HUES64 (cell line): ENCODE data around the gene DHDH.
A peak's percentile ranks its signal among the peaks of the same experiment; 100 is the strongest.

Experiments
- H3K27ac ChIP-seq: 2 replicates; pipeline ENCODE4 v1.7.0; 2013; ENCODE audit warnings: low read depth, low read length, inconsistent platforms
- H3K27me3 ChIP-seq: 2 replicates; pipeline ENCODE4 v1.6.1; 2013; ENCODE audit warnings: mild to moderate bottlenecking, low read length; ENCODE audit not compliant: insufficient read depth
- H3K36me3 ChIP-seq: 2 replicates; pipeline ENCODE4 v1.6.1; 2013; ENCODE audit warnings: mild to moderate bottlenecking, low read length; ENCODE audit not compliant: insufficient read depth
- H3K4me1 ChIP-seq: 2 replicates; pipeline ENCODE4 v1.6.1; 2013; ENCODE audit warnings: mild to moderate bottlenecking, low read length, moderate library complexity; ENCODE audit not compliant: insufficient read depth
- H3K4me3 ChIP-seq: 2 replicates; pipeline ENCODE4 v1.5.1; 2013; ENCODE audit warnings: mild to moderate bottlenecking, low read length, moderate library complexity
- H3K9ac ChIP-seq: 2 replicates; pipeline ENCODE4 v1.6.1; 2013; ENCODE audit warnings: mild to moderate bottlenecking, low read depth, low read length
- H3K9me3 ChIP-seq: 2 replicates; pipeline ENCODE4 v1.6.1; 2013; ENCODE audit warnings: low read depth, low read length; ENCODE audit not compliant: insufficient read depth
- WGBS: fragments of 150-250, 120-280 bp; methylation state at CpG from one replicate; pipeline ENCODE4 v1.1.7; 2013; ENCODE audit warnings: missing lambda C conversion rate; 5-methylcytosine and 5-hydroxymethylcytosine counted together

DHDH gene

DNA sequence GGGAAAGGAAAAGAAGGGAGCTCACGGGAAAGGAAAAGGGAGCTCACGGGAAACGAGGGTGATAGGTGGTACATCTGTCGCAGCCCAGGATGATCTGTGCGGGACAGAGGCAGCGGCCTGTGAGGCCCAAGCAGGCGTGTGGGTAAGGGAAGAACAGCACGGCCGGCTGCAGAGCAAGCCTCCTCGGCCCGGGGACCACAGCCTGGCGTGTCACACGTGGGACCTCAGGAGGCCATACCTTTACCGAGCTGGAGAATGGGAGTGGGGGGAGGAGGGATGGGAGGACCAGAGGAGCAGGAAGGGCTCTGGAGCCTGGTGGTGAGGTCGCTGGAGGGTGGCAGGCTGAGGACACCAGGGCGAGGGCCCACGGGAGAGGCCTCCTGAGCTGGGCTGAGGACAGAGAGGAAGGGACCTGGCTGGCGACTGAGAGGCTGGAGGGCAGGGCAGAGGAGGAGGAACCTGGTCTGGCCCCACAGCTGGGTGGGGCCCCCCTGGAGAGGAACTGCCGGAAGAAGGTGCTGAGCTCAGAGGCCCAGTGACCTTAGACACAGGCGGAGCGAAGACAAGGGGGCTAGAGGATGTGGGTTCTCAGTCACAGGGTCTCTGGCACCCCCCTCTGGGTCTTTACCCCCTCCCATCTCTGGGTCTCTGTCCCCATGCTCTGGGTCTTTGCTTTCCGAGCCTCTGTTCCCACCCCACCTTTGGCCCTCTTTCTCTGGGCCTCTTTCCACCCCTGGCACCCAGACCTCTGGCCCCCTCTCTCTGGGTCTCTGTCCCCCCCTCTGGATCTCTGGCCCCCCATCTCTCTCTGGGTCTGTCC is 28.7 kb downstream of the DHDH start:
- Histone ChIP-seq H3K27ac (peak overlapping the region; percentile 61), H3K36me3 (peaks cover 41% of the 10 kb centered on the region), H3K9me3 (no peaks in the 10 kb centered on the region), H3K27me3 (no peaks in the 10 kb centered on the region), H3K4me3 (no peak overlapping the region), H3K4me1 (peaks cover 19% of the 10 kb centered on the region), H3K9ac (0 out of 2 replicates have a peak overlapping the region, but pooled peaks have one; percentile 25)
- 61% methylated on average over 20 of the region's 22 CpGs for WGBS

DNA sequence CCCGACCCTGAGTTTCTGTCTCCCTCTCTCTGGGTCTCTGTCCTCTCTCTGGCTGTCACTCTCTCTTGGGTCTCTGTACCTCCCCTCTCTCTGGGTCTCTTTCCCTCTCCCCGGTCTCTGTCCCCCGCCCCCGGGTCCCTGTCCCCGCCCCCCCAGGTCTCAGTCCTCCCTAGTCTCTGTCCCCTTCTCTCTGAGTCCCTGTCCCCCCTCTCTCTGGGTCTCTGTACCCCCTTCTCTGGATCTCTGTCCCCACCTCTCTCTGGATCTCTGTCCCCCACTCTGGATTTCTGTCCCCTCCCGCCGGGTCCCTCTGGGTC is 29.3 kb downstream of the DHDH start:
- peak overlapping the region; percentile 61; the same call in 1 of the 2 replicates for H3K27ac ChIP-seq
- 54% methylated on average over 5 of the region's 7 CpGs for WGBS
- H3K9ac ChIP-seq, result no peak overlapping the region
- no peak overlapping the region for H3K4me3 ChIP-seq
- no peaks in the 10 kb centered on the region for H3K27me3 ChIP-seq
- peaks cover 19% of the 10 kb centered on the region for H3K4me1 ChIP-seq
- no peaks in the 10 kb centered on the region for H3K9me3 ChIP-seq
- peaks cover 36% of the 10 kb centered on the region for H3K36me3 ChIP-seq

DNA sequence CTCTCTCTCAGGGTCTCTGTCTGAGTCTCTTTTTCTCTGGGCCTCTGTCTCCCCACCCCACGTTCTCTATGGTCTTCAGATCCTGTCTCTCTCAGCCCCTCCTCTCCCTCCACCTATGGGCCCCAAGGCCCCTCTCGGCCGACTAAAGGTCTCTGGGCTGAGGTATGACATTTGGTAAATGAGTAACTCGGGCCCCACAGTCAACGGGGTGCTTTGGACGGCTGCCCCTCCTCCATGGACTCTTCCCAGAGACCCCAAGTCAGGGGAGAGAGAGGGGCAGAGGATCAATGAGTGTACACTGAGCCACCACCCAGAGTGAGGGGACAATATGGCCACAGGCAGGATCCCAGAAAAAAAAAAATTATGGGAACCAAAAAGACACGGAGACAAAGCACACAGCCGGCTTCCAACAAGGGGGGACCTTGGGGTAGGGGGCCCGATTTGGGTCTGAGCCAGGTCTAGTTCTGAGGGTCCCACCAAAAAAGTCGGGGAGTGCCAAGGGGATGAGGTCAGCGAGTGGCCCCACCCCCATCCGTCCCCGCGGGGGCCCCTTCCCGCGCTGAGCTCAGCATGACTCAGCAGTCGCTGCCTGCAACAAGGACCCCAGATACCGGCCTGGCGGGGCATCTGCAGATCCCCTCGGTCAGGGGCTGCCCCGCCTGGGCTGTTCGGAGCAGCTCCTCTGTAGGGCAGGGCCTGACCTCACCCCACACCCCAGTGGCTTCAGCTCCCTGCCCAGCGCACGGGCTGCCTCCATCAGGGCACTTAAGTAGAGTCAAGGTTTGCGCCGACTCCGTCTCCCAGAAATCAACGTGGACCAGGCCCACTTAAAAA is 30.1 kb downstream of the DHDH start:
- Histone ChIP-seq H3K4me3 (peak overlapping the region; percentile 61), H3K4me1 (peaks cover 19% of the 10 kb centered on the region)
- WGBS, result 8% methylated on average over 28 of the region's 28 CpGs

DNA sequence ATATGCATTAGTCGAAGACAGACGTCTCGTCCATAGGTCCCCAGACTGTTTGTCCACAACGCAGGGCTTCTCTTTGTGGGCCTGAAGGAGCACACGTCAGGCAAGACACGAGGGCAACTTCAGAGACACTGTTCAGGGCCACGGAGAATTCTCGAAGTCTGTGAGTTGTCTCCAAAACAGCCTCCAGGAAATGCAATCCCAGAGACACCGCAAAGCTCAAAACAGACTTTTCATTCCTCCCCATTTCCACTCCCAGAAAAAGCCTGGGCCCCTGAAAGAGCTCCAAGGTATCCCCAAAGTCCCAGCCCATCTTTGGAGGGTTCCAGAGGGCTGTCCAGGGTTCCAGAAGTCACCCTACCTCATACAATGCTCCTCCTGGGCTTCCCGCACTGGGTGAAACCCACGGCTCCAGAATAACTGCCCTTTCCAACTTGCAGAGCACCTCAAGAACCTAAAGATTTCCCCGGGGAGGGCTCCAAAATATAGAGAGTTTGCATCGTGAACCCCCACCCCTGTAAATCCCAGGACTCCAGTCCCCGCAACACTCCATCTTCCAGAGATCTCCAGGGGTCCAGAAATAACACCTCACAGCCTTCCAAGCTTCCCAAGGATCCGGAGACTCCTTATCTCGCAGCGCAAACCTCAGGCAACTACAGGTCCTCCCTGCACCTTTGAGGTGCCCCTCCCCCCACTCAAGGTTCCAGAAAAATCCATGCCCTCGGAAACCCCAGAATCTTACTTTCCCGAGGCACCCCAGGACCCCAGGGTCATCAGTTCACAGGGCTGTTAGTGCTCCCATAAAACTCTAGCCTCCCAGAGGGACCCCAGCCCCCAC is 30.9 kb downstream of the DHDH start:
- no peaks in the 10 kb centered on the region for H3K27me3 ChIP-seq
- WGBS, result 23% methylated on average over 19 of the region's 19 CpGs
- peak overlapping the region; percentile 92 for H3K9ac ChIP-seq
- no peaks in the 10 kb centered on the region for H3K9me3 ChIP-seq
- peak overlapping the region; percentile 61 for H3K4me3 ChIP-seq
- peak overlapping the region; percentile 91 for H3K27ac ChIP-seq
- peaks cover 39% of the 10 kb centered on the region for H3K36me3 ChIP-seq
- H3K4me1 ChIP-seq, result peaks cover 19% of the 10 kb centered on the region

More for the DNA sequence above, 30.1 kb downstream of the DHDH start:
- Histone ChIP-seq H3K27me3 (no peaks in the 10 kb centered on the region), H3K9me3 (no peaks in the 10 kb centered on the region), H3K36me3 (peaks cover 36% of the 10 kb centered on the region), H3K9ac (peak overlapping the region; percentile 92), H3K27ac (peak overlapping the region; percentile 91)

DNA sequence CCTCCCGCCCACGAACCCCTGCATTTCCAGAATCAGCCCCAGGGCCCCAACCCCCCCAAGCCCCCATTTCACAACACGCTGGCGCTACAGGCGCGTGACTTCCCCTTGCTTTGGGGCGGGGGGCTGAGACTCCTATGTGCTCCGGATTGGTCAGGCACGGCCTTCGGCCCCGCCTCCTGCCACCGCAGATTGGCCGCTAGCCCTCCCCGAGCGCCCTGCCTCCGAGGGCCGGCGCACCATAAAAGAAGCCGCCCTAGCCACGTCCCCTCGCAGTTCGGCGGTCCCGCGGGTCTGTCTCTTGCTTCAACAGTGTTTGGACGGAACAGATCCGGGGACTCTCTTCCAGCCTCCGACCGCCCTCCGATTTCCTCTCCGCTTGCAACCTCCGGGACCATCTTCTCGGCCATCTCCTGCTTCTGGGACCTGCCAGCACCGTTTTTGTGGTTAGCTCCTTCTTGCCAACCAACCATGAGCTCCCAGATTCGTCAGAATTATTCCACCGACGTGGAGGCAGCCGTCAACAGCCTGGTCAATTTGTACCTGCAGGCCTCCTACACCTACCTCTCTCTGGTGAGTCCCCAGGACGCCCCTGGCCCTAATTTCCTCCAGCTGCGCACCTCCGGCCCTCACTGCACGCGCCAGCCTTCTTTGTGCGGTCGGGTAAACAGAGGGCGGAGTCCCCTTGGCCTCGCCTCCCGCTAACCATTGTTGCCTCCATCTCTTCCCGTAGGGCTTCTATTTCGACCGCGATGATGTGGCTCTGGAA is 31.7 kb downstream of the DHDH start, which contains the start of gene FTL:
TSS of gene FTL (plus strand) at position 270 of the 766 bp plus-strand sequence. CDS start at position 469, 199 bp downstream.
- peaks cover 19% of the 10 kb centered on the region for H3K4me1 ChIP-seq
- H3K27ac ChIP-seq, result peak within 1 kb of the TSS; percentile 91
- under 1% methylated on average over 50 of the region's 52 CpGs for WGBS
- H3K9me3 ChIP-seq, result no peaks in the 10 kb centered on the region
- H3K9ac ChIP-seq, result peak within 1 kb of the TSS; percentile 92
- no peaks in the 10 kb centered on the region for H3K27me3 ChIP-seq
- peaks cover 42% of the 10 kb centered on the region for H3K36me3 ChIP-seq
- H3K4me3 ChIP-seq, result peak within 1 kb of the TSS; percentile 77

DNA sequence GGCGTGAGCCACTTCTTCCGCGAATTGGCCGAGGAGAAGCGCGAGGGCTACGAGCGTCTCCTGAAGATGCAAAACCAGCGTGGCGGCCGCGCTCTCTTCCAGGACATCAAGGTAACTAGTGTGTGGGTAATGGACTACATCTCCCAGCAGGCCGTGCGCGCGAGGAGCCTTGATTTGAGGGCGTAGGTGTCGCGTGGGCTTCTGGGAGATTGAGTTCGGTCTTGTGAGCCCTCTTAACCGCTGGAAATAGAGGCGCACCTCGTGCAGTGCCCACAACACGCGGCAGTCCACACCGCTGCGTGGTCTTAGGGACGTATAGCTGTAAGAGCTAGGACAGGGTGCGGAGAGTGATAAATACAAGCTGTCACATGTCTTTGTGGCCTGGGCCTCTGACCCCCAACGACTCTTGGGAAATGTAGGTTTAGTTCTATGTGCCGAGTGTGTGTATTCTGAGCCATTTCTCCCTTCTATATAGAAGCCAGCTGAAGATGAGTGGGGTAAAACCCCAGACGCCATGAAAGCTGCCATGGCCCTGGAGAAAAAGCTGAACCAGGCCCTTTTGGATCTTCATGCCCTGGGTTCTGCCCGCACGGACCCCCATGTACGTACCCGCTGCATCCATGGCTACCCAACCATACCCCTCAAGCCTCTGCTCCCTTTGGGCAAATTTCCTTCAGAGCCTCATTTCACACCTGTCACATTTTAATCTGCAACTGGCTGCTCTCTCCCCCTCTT is 32.5 kb downstream of the DHDH start:
- H3K36me3 ChIP-seq, result peaks cover 41% of the 10 kb centered on the region
- H3K27ac ChIP-seq, result peak overlapping the region; percentile 72
- 13% methylated on average over 36 of the region's 36 CpGs for WGBS
- H3K4me3 ChIP-seq, result peak overlapping the region; percentile 77
- H3K9ac ChIP-seq, result peak overlapping the region; percentile 92
- no peaks in the 10 kb centered on the region for H3K9me3 ChIP-seq
- H3K4me1 ChIP-seq, result peaks cover 19% of the 10 kb centered on the region
- no peaks in the 10 kb centered on the region for H3K27me3 ChIP-seq

DNA sequence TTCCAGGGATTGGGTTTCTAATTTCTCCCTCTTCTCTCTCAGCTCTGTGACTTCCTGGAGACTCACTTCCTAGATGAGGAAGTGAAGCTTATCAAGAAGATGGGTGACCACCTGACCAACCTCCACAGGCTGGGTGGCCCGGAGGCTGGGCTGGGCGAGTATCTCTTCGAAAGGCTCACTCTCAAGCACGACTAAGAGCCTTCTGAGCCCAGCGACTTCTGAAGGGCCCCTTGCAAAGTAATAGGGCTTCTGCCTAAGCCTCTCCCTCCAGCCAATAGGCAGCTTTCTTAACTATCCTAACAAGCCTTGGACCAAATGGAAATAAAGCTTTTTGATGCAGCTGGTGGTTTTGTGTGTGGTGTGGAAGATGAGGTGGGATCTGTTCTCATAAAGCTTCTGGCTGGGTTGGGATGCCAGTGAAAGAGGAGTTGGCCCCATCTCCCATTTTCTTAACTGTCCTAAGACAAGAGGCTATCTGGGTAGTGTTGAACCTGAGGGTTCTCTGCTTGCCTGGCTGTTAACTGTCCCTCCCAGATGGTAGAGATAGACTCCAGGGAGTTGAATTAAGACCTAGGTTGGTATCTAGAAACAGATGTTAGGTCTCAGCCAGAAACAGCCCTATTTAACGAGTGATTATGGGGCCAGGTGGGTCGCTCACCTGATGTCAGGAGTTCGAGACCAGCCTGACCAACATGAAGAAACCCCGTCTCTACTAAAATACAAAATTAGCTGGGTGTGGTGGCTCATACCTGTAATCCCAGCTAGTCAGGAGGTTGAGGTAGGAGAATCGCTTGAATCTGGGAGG is 33.2 kb downstream of the DHDH start:
- 0 out of 2 replicates have a peak overlapping the region, but pooled peaks have one; percentile 31 for H3K27ac ChIP-seq
- no peaks in the 10 kb centered on the region for H3K27me3 ChIP-seq
- H3K9me3 ChIP-seq, result no peaks in the 10 kb centered on the region
- H3K36me3 ChIP-seq, result peaks cover 39% of the 10 kb centered on the region
- 88% methylated on average over 10 of the region's 10 CpGs for WGBS
- peaks cover 19% of the 10 kb centered on the region for H3K4me1 ChIP-seq
- peak overlapping the region; percentile 77 for H3K4me3 ChIP-seq
- H3K9ac ChIP-seq, result no peak overlapping the region; the same call in 1 of the 2 replicates

DNA sequence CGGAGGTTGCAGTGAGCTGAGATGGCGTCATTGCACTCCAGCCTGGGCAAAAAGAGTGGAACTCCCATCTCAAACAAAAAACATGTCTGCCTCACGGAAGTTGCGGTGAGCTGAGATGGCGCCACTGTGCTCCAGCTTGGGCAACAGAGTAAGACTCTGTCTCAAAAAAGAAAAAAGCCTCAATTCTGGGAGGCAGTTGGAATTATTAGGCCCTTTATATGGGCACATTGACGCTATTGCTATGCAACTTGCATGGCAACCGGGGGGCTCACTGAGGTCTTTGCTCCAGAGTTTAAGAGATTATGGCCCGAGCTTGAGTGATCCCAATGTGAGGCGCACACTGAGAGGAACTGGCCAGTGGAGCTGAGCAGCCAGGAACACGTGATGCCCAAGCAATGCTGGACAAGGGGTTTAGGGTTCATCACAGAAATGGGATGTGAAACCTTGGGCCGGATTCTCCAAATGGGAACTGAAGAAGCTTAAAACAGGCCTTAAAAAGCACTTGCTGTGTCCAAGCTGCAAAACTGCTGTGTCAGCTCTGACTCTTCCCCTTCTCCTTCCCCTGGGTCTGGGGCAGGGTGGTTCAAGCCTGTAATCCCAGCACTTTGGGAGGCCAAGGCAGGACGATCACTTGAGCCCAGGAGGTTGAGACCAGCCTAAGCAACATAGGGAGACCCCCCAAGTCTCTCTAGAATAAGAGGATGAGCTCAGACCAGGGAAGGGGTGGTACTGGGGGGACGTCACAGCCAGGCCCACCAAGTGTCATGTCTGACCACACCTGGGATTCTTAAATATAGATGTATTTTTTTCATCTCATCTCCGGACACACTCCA is 34.1 kb downstream of the DHDH start:
- Histone ChIP-seq H3K4me1 (peaks cover 19% of the 10 kb centered on the region), H3K36me3 (peaks cover 40% of the 10 kb centered on the region), H3K27me3 (no peaks in the 10 kb centered on the region), H3K27ac (peak overlapping the region; percentile 5; the same call in 1 of the 2 replicates), H3K9ac (no peak overlapping the region), H3K9me3 (no peaks in the 10 kb centered on the region), H3K4me3 (no peak overlapping the region)
- 93% methylated on average over 12 of the region's 14 CpGs for WGBS
